Aorta (tissue), 5 donors: ENCODE results near the gene CTSF. TPM values are rescaled to one million over a fixed set of nuclear protein-coding genes. Genes with fewer than 3 reads are reported as not detected.
A peak's percentile ranks its signal among the peaks of the same experiment; 100 is the strongest.
"Not testable (repeated sequence)": the region's sequence is repeated elsewhere in the genome, so short reads cannot be mapped to it uniquely, and the experiment has no call there.

ENCODE experiments used
- ATAC-seq: fragments of 200-7000 bp; cut with Tn5 transposase; one replicate; pipeline ENCODE4 v1.9.1; 2022; ENCODE audit warnings: moderate library complexity; ENCODE audit not compliant: low FRiP score
- DNase-seq, 2 donors: peaks; one replicate each; pipeline ENCODE4 v3.0.0-alpha.2; 2020
- H3K27ac ChIP-seq, 2 donors: one replicate each; pipeline ENCODE4 v1.5.1; 2013; ENCODE audit warnings: low read length in 2 of 2, mild to moderate bottlenecking in 2 of 2, moderate library complexity in 2 of 2, control low read depth in 1 of 2, inconsistent platforms in 1 of 2, low read depth in 1 of 2
- H3K27me3 ChIP-seq, 2 donors: one replicate each; pipeline ENCODE4 v1.6.1; 2013; ENCODE audit warnings: control low read depth in 1 of 2, low read length in 1 of 2, mild to moderate bottlenecking in 1 of 2, moderate library complexity in 1 of 2; ENCODE audit not compliant: insufficient read depth in 2 of 2, control insufficient read depth in 1 of 2
- H3K36me3 ChIP-seq, 2 donors: one replicate each; pipeline ENCODE4 v1.6.1; 2013; ENCODE audit warnings: control low read depth in 1 of 2, low read length in 1 of 2, mild to moderate bottlenecking in 1 of 2; ENCODE audit not compliant: insufficient read depth in 2 of 2, control insufficient read depth in 1 of 2
- H3K4me1 ChIP-seq, 2 donors: one replicate each; pipeline ENCODE4 v1.6.1; 2013; ENCODE audit warnings: low read length in 2 of 2, control low read depth in 1 of 2, mild to moderate bottlenecking in 1 of 2, moderate library complexity in 1 of 2; ENCODE audit not compliant: insufficient read depth in 2 of 2, control insufficient read depth in 1 of 2
- H3K4me3 ChIP-seq, 2 donors: one replicate each; pipeline ENCODE4 v1.5.1; 2013; ENCODE audit warnings: low read length in 2 of 2, control low read depth in 1 of 2, mild to moderate bottlenecking in 1 of 2
- H3K9me3 ChIP-seq: one replicate; pipeline ENCODE4 v1.6.1; 2013; ENCODE audit warnings: mild to moderate bottlenecking, low read length; ENCODE audit not compliant: control insufficient read depth
- WGBS, 2 donors: extraction: QIAGEN DNeasy Blood & Tissue Kit; methylation state at CpG; one replicate each; pipeline ENCODE4 v1.1.7; 2013; 5-methylcytosine and 5-hydroxymethylcytosine counted together
- intact Hi-C, 2 donors: fragments of 100-400 bp; cut with DNase I; formaldehyde crosslinking; loops; one replicate each; pipeline versions ENCODE4 v1.14.2 to v1.15.0; 2022
- polyA plus RNA-seq, 2 donors: library from polyadenylated mRNA; stranded (reverse); fragments of 200-250 nt; gene quantifications; one replicate each; pipeline ENCODE4 v1.2.3, GENCODE V29; 2013
- total RNA-seq, 2 donors: library from RNA; stranded (reverse); fragmentation: NEBNext Ultra II Directional; extraction: Animal tissue kit (Norgen Biotek cat#: 25700); gene quantifications; one replicate each; pipeline ENCODE4 v1.2.1, GENCODE V29; 2021
- donor health status: healthy with polysubstance abuse.
- donor health status: Bipolar disorder and iron deficiency.
- donor health status: DM: no; HTN: no; CAD: no.
- donor health status: DM: no; HTN: no; CAD: no.
- donor health status: DM: yes; HTN: yes; CAD: no.

Gene CTSF
- total and polyA plus RNA-seq, 4 donors = 38.3 to 110 (median 75.3) TPM

DNA sequence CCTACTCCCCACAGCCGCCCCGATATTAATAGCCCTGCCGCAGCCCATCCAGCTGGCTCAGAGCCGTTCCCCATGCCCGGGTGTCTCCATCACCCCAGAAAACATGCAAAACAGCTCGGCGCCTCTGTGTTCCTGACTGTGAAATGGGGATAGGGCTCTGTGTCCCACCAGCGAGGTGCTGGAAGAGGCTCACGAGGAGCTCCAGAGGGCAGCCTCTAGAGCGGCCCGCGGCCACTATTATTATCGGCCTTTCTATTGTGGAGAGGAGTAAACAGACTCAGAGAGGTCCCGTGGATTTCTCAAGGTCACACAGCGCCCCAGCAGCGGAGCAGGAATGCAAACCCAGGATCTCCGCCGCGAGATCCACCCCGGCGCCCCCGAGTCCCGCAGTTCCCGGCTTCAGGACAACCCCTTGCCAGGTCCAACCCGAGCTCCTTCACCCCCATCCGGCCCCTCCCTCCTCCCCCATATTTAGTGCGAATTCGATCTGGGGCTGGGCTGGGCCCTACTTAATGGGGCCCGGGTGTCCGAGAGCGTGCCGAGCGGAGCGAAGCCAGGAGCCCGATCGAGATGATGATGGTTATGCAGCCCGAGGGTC, 21.9 kb downstream of the CTSF start, which contains the start of gene ACTN3:
Gene ACTN3 (plus strand): TSS at position 536 of the 598 bp plus-strand sequence. CDS start 35 bp downstream, at position 571.
- Histone ChIP-seq H3K36me3 (no peaks in the 10 kb centered on the region), H3K27ac (no peak within 1 kb of the TSS), H3K4me3 (peak within 1 kb of the TSS; percentile 71 to 78), H3K27me3 (no peaks in the 10 kb centered on the region), H3K4me1 (no peaks in the 10 kb centered on the region), H3K9me3 (no peaks in the 10 kb centered on the region)
- WGBS, 2 donors = 1 to 2% methylated on average over 37 of the region's 37 CpGs
- intact Hi-C loops = no loop called here
- DNase-seq = peak in 1 of 2 donors; percentile 74
- ATAC-seq = peak; percentile 37

DNA sequence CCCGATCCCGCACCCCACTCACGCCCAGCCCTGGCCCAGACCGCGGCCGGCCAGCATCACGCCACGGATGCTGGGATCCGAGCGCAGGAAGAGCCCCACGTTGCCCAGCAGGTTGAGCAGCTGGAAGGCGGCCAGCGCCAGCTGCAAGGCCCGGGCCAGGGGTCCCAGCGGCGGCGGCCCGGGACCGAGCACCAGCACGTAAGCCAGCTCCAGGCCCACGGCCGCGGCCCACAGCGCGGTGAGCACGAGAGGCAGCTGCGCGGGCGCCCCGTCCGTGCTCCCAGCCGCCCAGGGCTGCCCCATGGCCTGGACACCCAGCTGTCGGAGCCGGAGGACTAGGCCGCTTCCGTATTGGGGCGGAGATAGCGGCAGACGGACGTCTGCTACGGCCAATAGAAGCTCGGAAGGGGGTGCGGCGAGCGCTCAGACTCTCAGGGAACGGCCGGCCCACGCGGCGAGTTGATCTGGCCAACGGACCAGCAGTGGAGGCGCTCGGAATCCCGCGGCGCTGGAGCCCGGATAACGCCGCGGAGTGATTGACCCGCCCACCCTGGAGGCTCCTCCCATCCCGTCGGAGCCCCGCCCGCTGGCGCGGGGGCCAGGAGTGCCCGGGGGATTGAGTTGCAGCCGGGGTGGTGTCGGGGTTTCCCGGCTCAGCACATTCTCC, 22.6 kb downstream of the CTSF start, which contains the start of gene ZDHHC24:
Gene ZDHHC24 (minus strand): TSS at position 348 of the 667 bp plus-strand sequence. CDS start 45 bp downstream, at position 303.
- H3K27ac ChIP-seq = no peak within 1 kb of the TSS
- H3K4me3 ChIP-seq = peak within 1 kb of the TSS; percentile 71 to 78
- H3K9me3 ChIP-seq = no peaks in the 10 kb centered on the region
- intact Hi-C loops = no loop called here
- DNase-seq (peak; percentile 99), ATAC-seq (peak; percentile 97)
- 0 to 1% methylated on average over 71 of the region's 71 CpGs for whole genome bisulfite sequencing, 2 donors
- no peaks in the 10 kb centered on the region for H3K36me3 ChIP-seq
- H3K27me3 ChIP-seq = no peaks in the 10 kb centered on the region
- H3K4me1 ChIP-seq = no peaks in the 10 kb centered on the region

DNA sequence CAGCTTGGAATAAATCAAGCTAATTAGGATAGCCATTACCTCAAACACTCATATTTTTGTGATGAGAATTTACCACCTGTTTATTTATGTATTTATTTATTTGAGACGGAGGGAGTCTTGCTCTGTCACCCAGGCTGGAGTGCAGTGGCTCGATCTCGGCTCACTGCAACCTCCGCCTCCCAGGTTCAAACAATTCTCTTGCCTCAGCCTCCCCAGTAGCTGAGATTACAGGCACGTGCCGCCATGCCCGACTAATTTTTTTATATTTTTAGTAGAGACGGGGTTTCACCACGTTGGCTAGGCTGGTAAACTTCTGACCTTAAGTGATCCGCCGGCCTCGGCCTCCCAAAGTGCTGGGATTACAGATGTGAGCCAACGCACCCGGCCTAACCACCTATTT, 23.5 kb downstream of the CTSF start:
- H3K27ac ChIP-seq, H3K9me3 ChIP-seq, H3K36me3 ChIP-seq, H3K27me3 ChIP-seq, ATAC-seq, DNase-seq, H3K4me1 ChIP-seq, intact Hi-C loops: not testable (repeated sequence)
- WGBS, 2 donors = 73 to 79% methylated on average over 14 of the region's 14 CpGs
- H3K4me3 ChIP-seq = peak overlapping the region in 1 of 2 donors; percentile 78

DNA sequence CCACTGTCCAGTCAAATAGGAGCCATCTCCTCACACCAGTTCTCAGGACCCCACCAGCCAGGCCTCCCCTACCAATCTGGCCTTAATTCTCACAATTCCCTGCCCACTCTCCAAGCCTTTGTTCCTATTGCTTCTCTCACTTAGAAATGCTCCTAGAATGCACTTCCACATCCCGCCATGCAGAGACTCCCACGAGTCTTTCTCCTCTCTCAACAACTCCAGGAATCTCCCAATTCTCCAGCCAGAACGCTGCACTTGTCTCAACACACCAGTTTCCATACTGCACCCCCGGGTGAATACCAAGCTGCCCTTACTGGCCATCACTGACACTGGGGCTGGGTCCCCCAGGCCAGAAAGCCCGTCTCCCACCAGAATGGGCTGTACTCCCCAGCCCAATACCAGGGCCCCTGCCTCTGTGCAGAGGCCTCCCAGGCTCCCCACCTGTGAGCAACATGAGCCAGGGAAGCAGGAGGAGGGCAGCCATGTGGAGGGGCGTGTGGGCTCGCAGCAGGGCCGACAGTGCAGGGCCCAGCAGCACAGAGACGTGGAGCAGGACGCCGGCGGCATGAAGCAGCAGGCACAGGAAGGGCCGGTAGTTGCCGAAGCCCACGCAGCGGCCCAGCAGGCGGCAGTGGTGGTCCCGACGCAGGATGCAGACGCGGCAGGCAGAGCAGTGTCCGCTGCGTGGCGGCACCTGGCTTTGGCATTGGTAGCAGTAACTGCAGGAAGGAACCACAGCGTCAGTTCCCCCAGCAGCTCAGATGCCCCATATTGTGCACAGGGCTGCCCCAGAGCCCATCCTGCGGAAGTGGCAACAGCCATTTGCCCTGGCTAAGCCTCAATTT, 24.9 kb downstream of the CTSF start:
- Histone ChIP-seq H3K36me3 (no peaks in the 10 kb centered on the region), H3K4me1 (no peaks in the 10 kb centered on the region), H3K27me3 (no peaks in the 10 kb centered on the region), H3K27ac (no peak overlapping the region), H3K9me3 (no peaks in the 10 kb centered on the region), H3K4me3 (no peak overlapping the region)
- DNase-seq (peak; percentile 71 to 84), ATAC-seq (no peak)
- WGBS, 2 donors = 30 to 44% methylated on average over 26 of the region's 26 CpGs
- intact Hi-C loops = no loop called here

DNA sequence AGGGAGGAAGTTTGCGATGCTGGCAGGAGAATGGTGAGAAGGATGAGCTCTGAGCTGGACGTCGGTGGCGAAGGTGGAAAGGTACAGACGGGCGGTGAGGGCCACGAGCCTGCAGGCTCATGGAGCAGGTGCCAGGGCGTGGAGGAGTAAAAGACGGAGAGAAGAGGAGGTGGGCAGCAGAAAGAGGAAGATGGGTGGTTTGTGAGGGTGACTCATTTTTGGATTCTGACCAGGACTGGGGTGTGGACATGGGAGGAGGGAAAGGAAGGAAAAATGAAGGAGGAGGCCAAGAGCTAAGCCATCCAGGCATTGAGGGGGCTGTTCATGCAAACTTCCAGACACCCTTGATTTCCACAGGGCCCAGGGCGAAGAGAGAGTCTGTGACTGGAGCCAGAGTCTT, 26.0 kb downstream of the CTSF start:
- H3K9me3 ChIP-seq = no peaks in the 10 kb centered on the region
- intact Hi-C loops = no loop called here
- DNase-seq (no peak), ATAC-seq (no peak)
- no peaks in the 10 kb centered on the region for H3K4me1 ChIP-seq
- H3K36me3 ChIP-seq = no peaks in the 10 kb centered on the region
- no peak overlapping the region for H3K4me3 ChIP-seq
- no peak overlapping the region for H3K27ac ChIP-seq
- WGBS, 2 donors = 62 to 71% methylated on average over 10 of the region's 10 CpGs
- H3K27me3 ChIP-seq = no peaks in the 10 kb centered on the region

DNA sequence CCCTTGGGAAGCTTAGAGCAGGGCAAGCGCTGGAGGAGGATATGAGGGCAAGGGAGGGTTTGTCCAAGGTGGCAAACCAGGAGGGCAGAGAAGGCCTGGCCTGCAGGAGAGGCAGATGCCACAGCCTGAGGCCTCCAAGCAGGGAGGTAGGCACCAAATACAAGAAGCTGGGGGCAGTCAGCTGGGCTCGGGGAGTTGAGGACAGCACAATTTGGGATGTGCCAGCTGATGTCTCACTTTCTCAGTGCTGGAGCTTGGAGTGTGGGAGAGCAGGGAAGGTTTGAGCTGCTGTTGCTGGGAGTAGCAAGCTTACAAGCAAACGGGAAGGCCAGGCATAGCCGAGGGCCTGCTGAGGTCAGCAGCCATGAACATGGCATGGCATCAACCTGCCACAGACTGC, 26.5 kb downstream of the CTSF start:
- Histone ChIP-seq H3K4me1 (no peaks in the 10 kb centered on the region), H3K4me3 (no peak overlapping the region), H3K9me3 (no peaks in the 10 kb centered on the region), H3K27ac (no peak overlapping the region), H3K27me3 (no peaks in the 10 kb centered on the region), H3K36me3 (no peaks in the 10 kb centered on the region)
- WGBS, 2 donors = 42 to 56% methylated on average over 4 of the region's 4 CpGs
- intact Hi-C loops = no loop called here
- no peak for DNase-seq
- no peak for ATAC-seq

DNA sequence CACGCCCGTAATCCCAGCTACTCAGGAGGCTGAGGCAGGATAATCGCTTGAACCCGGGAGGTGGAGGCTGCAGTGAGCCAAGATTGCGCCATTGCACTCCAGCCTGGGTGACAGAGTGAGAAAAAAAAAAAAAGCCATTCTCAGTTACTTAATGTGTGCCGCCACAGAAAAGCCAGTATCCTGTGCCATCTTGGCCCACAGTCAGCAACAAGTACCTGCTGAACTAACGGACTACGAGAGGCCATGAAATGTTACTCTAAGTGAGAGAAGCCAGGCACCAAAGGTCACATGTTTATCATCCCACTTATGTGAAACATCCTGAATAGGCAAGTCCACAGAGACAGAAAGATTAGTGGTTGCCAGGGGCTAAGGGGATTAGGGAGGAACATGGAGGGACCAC, 27.8 kb downstream of the CTSF start:
- WGBS, 2 donors = 78 to 91% methylated on average over 6 to 8 of the region's 8 CpGs
- intact Hi-C loops = not testable (repeated sequence)

DNA sequence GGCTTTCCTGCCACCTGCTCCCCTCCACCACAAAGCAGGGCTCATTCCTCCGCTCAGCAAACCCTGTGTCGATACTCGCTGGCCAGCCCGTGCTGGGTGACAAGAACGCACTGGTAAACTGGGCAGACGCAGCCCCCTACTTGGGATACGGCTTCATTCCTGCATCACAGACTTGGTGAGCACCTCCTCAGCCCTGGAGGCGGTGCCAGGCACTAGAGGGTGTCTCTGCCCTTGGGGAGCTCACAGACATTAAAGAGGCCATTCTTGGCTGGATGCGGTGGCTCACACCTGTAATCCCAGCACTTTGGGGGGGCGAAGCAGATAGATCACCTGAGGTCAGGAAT, 28.6 kb downstream of the CTSF start:
- intact Hi-C loops = no loop called here
- Histone ChIP-seq H3K9me3 (no peaks in the 10 kb centered on the region), H3K27ac (no peak overlapping the region), H3K4me3 (no peak overlapping the region), H3K4me1 (no peaks in the 10 kb centered on the region), H3K27me3 (no peaks in the 10 kb centered on the region), H3K36me3 (no peaks in the 10 kb centered on the region)
- ATAC-seq = no peak
- DNase-seq = no peak
- WGBS, 2 donors = 82 to 95% methylated on average over 10 of the region's 10 CpGs

More for the DNA sequence above, 27.8 kb downstream of the CTSF start:
- not testable (repeated sequence) for H3K27me3 ChIP-seq, H3K4me1 ChIP-seq, H3K36me3 ChIP-seq, H3K9me3 ChIP-seq, ATAC-seq, DNase-seq, H3K27ac ChIP-seq, H3K4me3 ChIP-seq
